ENCODE results near the gene CFB. TPM values are rescaled to one million over a fixed set of nuclear protein-coding genes. Genes with fewer than 3 reads are reported as not detected.

Gene CFB
- total RNA-seq, 1 donor from 2014 or later, result 1.4 TPM

- H3K4me3 Mint-ChIP-seq, result no peak overlapping the region
- no peak overlapping the region for H3K27ac Mint-ChIP-seq
- TF ChIP-seq CTCF (IDR thresholded peaks at IDR 0.05; ENCODE audit: unreplicated experiment), result no peak
- no peaks in the 10 kb centered on the region for H3K9me3 Mint-ChIP-seq
- H3K36me3 Mint-ChIP-seq, result peaks cover 3% of the 10 kb centered on the region
- no peaks in the 10 kb centered on the region for H3K4me1 Mint-ChIP-seq
- no peak for DNase-seq (ENCODE audit: low spot score in 2 of 2, unreplicated experiment in 2 of 2)
- peaks cover 44% of the 10 kb centered on the region for H3K27me3 Mint-ChIP-seq (ENCODE audit: low read depth)
These were observed 2.0 kb downstream of the CFB start for GRCh38 chr6:31947864-31948263.

GRCh38 chr6:31948306-31948705 is 2.4 kb downstream of the CFB start:
- peaks cover 41% of the 10 kb centered on the region for H3K27me3 Mint-ChIP-seq (ENCODE audit: low read depth)
- peaks cover 7% of the 10 kb centered on the region for H3K36me3 Mint-ChIP-seq
- DNase-seq (ENCODE audit: low spot score in 2 of 2, unreplicated experiment in 2 of 2), result no peak
- no peak overlapping the region for H3K4me3 Mint-ChIP-seq
- no peak overlapping the region for H3K27ac Mint-ChIP-seq
- no peak for TF ChIP-seq CTCF (IDR thresholded peaks at IDR 0.05; ENCODE audit: unreplicated experiment)
- no peaks in the 10 kb centered on the region for H3K9me3 Mint-ChIP-seq
- no peaks in the 10 kb centered on the region for H3K4me1 Mint-ChIP-seq

- H3K27ac Mint-ChIP-seq, result no peak overlapping the region
- no peak for DNase-seq (ENCODE audit: low spot score in 2 of 2, unreplicated experiment in 2 of 2)
- H3K36me3 Mint-ChIP-seq, result peaks cover 12% of the 10 kb centered on the region
- no peaks in the 10 kb centered on the region for H3K9me3 Mint-ChIP-seq
- no peak for TF ChIP-seq CTCF (IDR thresholded peaks at IDR 0.05; ENCODE audit: unreplicated experiment)
- H3K4me1 Mint-ChIP-seq, result no peaks in the 10 kb centered on the region
- H3K4me3 Mint-ChIP-seq, result no peak overlapping the region
- H3K27me3 Mint-ChIP-seq (ENCODE audit: low read depth), result peaks cover 35% of the 10 kb centered on the region
These were observed 3.0 kb downstream of the CFB start for GRCh38 chr6:31948753-31949413.

GRCh38 chr6:31949926-31950548 is 4.1 kb downstream of the CFB start:
- TF ChIP-seq CTCF (IDR thresholded peaks at IDR 0.05; ENCODE audit: unreplicated experiment), result no peak

GRCh38 chr6:31952140-31952805 is 6.4 kb downstream of the CFB start:
- Mint-ChIP-seq H3K36me3 (peaks cover 33% of the 10 kb centered on the region), H3K9me3 (no peaks in the 10 kb centered on the region), H3K27me3 (ENCODE audit: low read depth) (peaks cover 6% of the 10 kb centered on the region), H3K27ac (peak overlapping the region; percentile 11), H3K4me3 (no peak overlapping the region), H3K4me1 (peaks cover 2% of the 10 kb centered on the region)
- DNase-seq (ENCODE audit: low spot score in 2 of 2, unreplicated experiment in 2 of 2), result peak in 1 of 2 experiments; percentile 50
- TF ChIP-seq CTCF (IDR thresholded peaks at IDR 0.05; ENCODE audit: unreplicated experiment), result peak; percentile 49

More at GRCh38 chr6:31949926-31950548, 4.1 kb downstream of the CFB start:
- Mint-ChIP-seq H3K36me3 (peaks cover 22% of the 10 kb centered on the region), H3K4me3 (no peak overlapping the region), H3K4me1 (no peaks in the 10 kb centered on the region), H3K9me3 (no peaks in the 10 kb centered on the region), H3K27me3 (ENCODE audit: low read depth) (peaks cover 24% of the 10 kb centered on the region), H3K27ac (no peak overlapping the region)
- no peak for DNase-seq (ENCODE audit: low spot score in 2 of 2, unreplicated experiment in 2 of 2)
